A549 (cell line): ENCODE measurements around the gene SLC48A1. TPM values are rescaled to one million over a fixed set of nuclear protein-coding genes. Genes with fewer than 3 reads are reported as not detected.
A peak's percentile ranks its signal among the peaks of the same experiment; 100 is the strongest.

Experiments
- ATAC-seq, 2 experiments: fragments of 200-7000 bp in 1 of 2; fragments of >200 bp in 1 of 2; cut with Nextera tagmentation in 1 of 2; cut with Tn5 transposase in 1 of 2; 3 replicates each; pipeline versions ENCODE4 v1.8.0 to v1.9.1; 2018 to 2020; ENCODE audit warnings: mild to moderate bottlenecking in 1 of 2, moderate library complexity in 1 of 2
- CTCF ChIA-PET: fragments of 300-600 bp; sonication (Branson Sonifier 250); formaldehyde crosslinking; extraction: SDS; loops from one replicate; lab custom pipeline; 2021; ENCODE audit warnings: antibody characterized with exemption, inconsistent platforms; lab: Yijun Ruan, JAX
- POLR2A ChIA-PET: fragments of 350-600 bp; formaldehyde crosslinking; extraction: SDS; loops from one replicate; lab custom pipeline; 2021; ENCODE audit warnings: antibody characterized with exemption, inconsistent platforms; lab: Yijun Ruan, JAX
- DNase-seq, 2 experiments: peaks; one replicate each; pipeline versions ENCODE4 v3.0.0 to v3.0.0-alpha.2; 2011 to 2016; ENCODE audit warnings: low read depth in 1 of 2, low spot score in 1 of 2
- FAIRE-seq: peaks from 2 replicates; lab custom pipeline; 2011; peaks lifted over from hg19 to GRCh38; lab: Jason Lieb, UNC
- H3K27ac ChIP-seq, 2 experiments: fragments of >200 bp; sonication (Bioruptor Twin); formaldehyde crosslinking; 3 replicates each; pipeline ENCODE4 v1.5.1; 2016 to 2017
- H3K4me1 ChIP-seq: fragments of >200 bp; sonication (Bioruptor Twin); formaldehyde crosslinking; 3 replicates; pipeline ENCODE4 v1.6.1; 2016
- H3K4me2 ChIP-seq: fragments of >200 bp; sonication (Bioruptor Twin); formaldehyde crosslinking; 3 replicates; pipeline ENCODE4 v1.6.1; 2016
- H3K4me3 ChIP-seq: fragments of >200 bp; sonication (Bioruptor Twin); formaldehyde crosslinking; 3 replicates; pipeline ENCODE4 v1.5.1; 2016
- H3K9me3 ChIP-seq: fragments of >200 bp; sonication (Bioruptor Twin); formaldehyde crosslinking; 3 replicates; pipeline ENCODE4 v1.6.1; 2016
- CBX2 ChIP-seq: fragments of 200-600 bp; sonication (generic); IDR thresholded peaks from 2 replicates; pipeline ENCODE4 v1.6.1; 2016; ENCODE audit warnings: low read depth, mild to moderate bottlenecking, borderline replicate concordance
- CBX8 ChIP-seq: fragments of 200-600 bp; sonication (generic); IDR thresholded peaks from 2 replicates; pipeline ENCODE4 v1.6.1; 2016
- CEBPB ChIP-seq, 2 experiments: fragments of >200 bp in 1 of 2; sonication (Bioruptor Twin) in 1 of 2; formaldehyde crosslinking in 1 of 2; IDR thresholded peaks; 2 replicates each; pipeline ENCODE4 v1.6.1; 2012 to 2016
- CHD4 ChIP-seq: fragments of 200-600 bp; sonication (generic); IDR thresholded peaks from 2 replicates; pipeline ENCODE4 v1.6.1; 2016; ENCODE audit warnings: antibody characterized with exemption, mild to moderate bottlenecking, borderline replicate concordance
- EHMT2 ChIP-seq: fragments of 200-600 bp; sonication (generic); IDR thresholded peaks from 2 replicates; pipeline ENCODE4 v1.6.1; 2016; ENCODE audit warnings: antibody characterized with exemption, low read depth, mild to moderate bottlenecking, moderate library complexity
- HDAC2 ChIP-seq: fragments of 200-600 bp; sonication (generic); IDR thresholded peaks from 2 replicates; pipeline ENCODE4 v1.6.1; 2016
- HOXA7 ChIP-seq: fragments of 250-450 bp; sonication (Bioruptor Pico); IDR thresholded peaks from 2 replicates; pipeline ENCODE4 v1.5.0; 2020; ENCODE audit warnings: mild to moderate bottlenecking, moderate library complexity
- HOXB13 ChIP-seq: fragments of 250-450 bp; sonication (Bioruptor Pico); IDR thresholded peaks from 2 replicates; pipeline ENCODE4 v1.5.0; 2020; ENCODE audit warnings: low read depth, mild to moderate bottlenecking, moderate library complexity
- MAFK ChIP-seq: fragments of 450-650 bp; IDR thresholded peaks from 2 replicates; pipeline ENCODE4 v1.6.1; 2014; ENCODE audit not compliant: partially characterized antibody
- MAZ ChIP-seq: fragments of 150-350 bp; IDR thresholded peaks from 2 replicates; pipeline ENCODE4 v1.6.1; 2014; ENCODE audit warnings: antibody characterized with exemption, low read depth, low read length, borderline replicate concordance
- MYC ChIP-seq: IDR thresholded peaks from 2 replicates; pipeline ENCODE4 v1.6.1; 2012; ENCODE audit warnings: mild to moderate bottlenecking, inconsistent platforms, low read length, improper control_type of control experiment, borderline replicate concordance
- NPAS2 ChIP-seq: fragments of 250-450 bp; sonication (Bioruptor Pico); IDR thresholded peaks from 2 replicates; pipeline ENCODE4 v1.8.0; 2022; ENCODE audit warnings: mild to moderate bottlenecking, moderate library complexity, borderline replicate concordance
- NR3C1 ChIP-seq: fragments of >200 bp; sonication (Bioruptor Twin); formaldehyde crosslinking; IDR thresholded peaks from 3 replicates; pipeline ENCODE4 v1.6.1; 2017
- POLR2A ChIP-seq: IDR thresholded peaks from 2 replicates; pipeline ENCODE4 v1.6.1; 2012; ENCODE audit warnings: mild to moderate bottlenecking, low read length
- RAD21 ChIP-seq, 2 experiments: fragments of >200 bp in 1 of 2; sonication (Bioruptor Twin) in 1 of 2; formaldehyde crosslinking in 1 of 2; IDR thresholded peaks in 1 of 2; conservative IDR thresholded peaks in 1 of 2; 2 replicates in 1 of 2; 3 replicates in 1 of 2; pipeline ENCODE4 v1.6.1; 2012 to 2018; ENCODE audit warnings: inconsistent platforms in 1 of 2
- RARB ChIP-seq: fragments of 250-450 bp; sonication (Bioruptor Pico); IDR thresholded peaks from 2 replicates; pipeline ENCODE4 v1.8.0; 2021; ENCODE audit warnings: mild to moderate bottlenecking, moderate library complexity
- RCOR1 ChIP-seq: fragments of 150-350 bp; IDR thresholded peaks from 2 replicates; pipeline ENCODE4 v1.6.1; 2014; ENCODE audit warnings: antibody characterized with exemption, low read length, low read depth
- RNF2 ChIP-seq: fragments of 200-600 bp; sonication (generic); IDR thresholded peaks from 2 replicates; pipeline ENCODE4 v1.6.1; 2016; ENCODE audit warnings: low read depth, mild to moderate bottlenecking, antibody characterized with exemption, moderate library complexity, borderline replicate concordance
- SMC3 ChIP-seq: fragments of >200 bp; sonication (Bioruptor Twin); formaldehyde crosslinking; IDR thresholded peaks from 3 replicates; pipeline ENCODE4 v1.6.1; 2018; ENCODE audit warnings: inconsistent platforms
- SREBF2 ChIP-seq: fragments of 450-650 bp; IDR thresholded peaks from 2 replicates; pipeline ENCODE4 v1.6.1; 2014; ENCODE audit warnings: mild to moderate bottlenecking, moderate library complexity
- TFCP2L1 ChIP-seq: fragments of 250-450 bp; sonication (Bioruptor Pico); IDR thresholded peaks from 2 replicates; pipeline ENCODE4 v1.5.0; 2021; ENCODE audit warnings: mild to moderate bottlenecking
- TP53 ChIP-seq: fragments of 250-450 bp; sonication (Bioruptor Pico); IDR thresholded peaks from 2 replicates; pipeline ENCODE4 v1.5.0; 2021; ENCODE audit warnings: mild to moderate bottlenecking, moderate library complexity
- ZC3H11A ChIP-seq: fragments of 450-650 bp; IDR thresholded peaks from 2 replicates; pipeline ENCODE4 v1.6.1; 2014; ENCODE audit warnings: antibody characterized with exemption, mild to moderate bottlenecking
- ZFP36 ChIP-seq: fragments of 450-650 bp; IDR thresholded peaks from 2 replicates; pipeline ENCODE4 v1.6.1; 2014; ENCODE audit warnings: borderline replicate concordance; ENCODE audit not compliant: partially characterized antibody
- ZNF302 ChIP-seq: fragments of 250-450 bp; sonication (Bioruptor Pico); IDR thresholded peaks from 2 replicates; pipeline ENCODE4 v1.9.0; 2021; ENCODE audit warnings: inconsistent platforms, mild to moderate bottlenecking, moderate library complexity
- WGBS: methylation state at CpG from one replicate; pipeline ENCODE4 v1.1.6; 2017; ENCODE audit errors: missing lambda C conversion rate; 5-methylcytosine and 5-hydroxymethylcytosine counted together
- polyA plus RNA-seq, 4 experiments: library from polyadenylated mRNA; depleted of rRNA in 3 of 4; stranded (reverse); fragments of >200 nt; fragmentation: RNase III in 1 of 4; extraction: RNeasy Plus Mini Kit Qiagen cat#74134 plus additional on column Dnase treatment in 1 of 4; gene quantifications; 2 replicates in 3 of 4; 3 replicates in 1 of 4; pipeline ENCODE4 v1.2.3, GENCODE V29; 2011 to 2017
- TF ChIP-seq, protein P1 (sequence below): fragments of 200-600 bp; sonication (generic); IDR thresholded peaks from 2 replicates; pipeline ENCODE4 v1.6.1; 2016; ENCODE audit warnings: antibody characterized with exemption, mild to moderate bottlenecking, moderate library complexity
- TF ChIP-seq, protein P2 (sequence below): IDR thresholded peaks from 2 replicates; pipeline ENCODE4 v1.6.1; 2012
- TF ChIP-seq, protein P3 (sequence below): fragments of 250-450 bp; sonication (Bioruptor Pico); IDR thresholded peaks from 2 replicates; pipeline ENCODE4 v1.5.0; 2020; ENCODE audit warnings: low read depth, mild to moderate bottlenecking, moderate library complexity
- TF ChIP-seq, protein P4 (sequence below): fragments of 450-650 bp; IDR thresholded peaks from 2 replicates; pipeline ENCODE4 v1.6.1; 2014; ENCODE audit warnings: antibody characterized with exemption

The SLC48A1 gene
- polyA plus RNA-seq, 2 of the 4 experiments (the other 2 are of a cell fraction): 25.1 to 32.6 TPM

DNA sequence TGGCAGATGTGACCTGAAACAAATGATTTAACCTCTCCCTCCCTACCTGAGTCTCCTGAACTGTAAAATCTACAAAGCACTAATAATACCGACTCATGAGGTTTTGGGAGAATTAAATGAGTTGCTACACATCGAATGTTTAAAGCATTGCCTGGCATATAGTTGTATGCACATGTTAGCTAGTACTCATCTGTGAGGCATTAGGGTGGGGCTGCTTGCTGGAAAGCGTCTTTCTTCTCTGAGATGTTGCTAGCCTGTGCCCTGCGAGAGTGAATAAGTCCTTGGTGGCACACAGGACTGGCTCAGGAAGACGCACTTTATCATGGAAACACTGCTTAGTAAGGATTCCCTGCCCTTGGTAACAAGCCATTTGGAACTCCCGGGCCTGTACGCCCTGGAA is 20.5 kb upstream of the SLC48A1 start:
- no peak for DNase-seq
- no peak for TF ChIP-seq RCOR1
- TF ChIP-seq HOXA7 (CRISPR knock-in tag): no peak
- no peak for TF ChIP-seq SREBF2
- TF ChIP-seq, protein P1, sequence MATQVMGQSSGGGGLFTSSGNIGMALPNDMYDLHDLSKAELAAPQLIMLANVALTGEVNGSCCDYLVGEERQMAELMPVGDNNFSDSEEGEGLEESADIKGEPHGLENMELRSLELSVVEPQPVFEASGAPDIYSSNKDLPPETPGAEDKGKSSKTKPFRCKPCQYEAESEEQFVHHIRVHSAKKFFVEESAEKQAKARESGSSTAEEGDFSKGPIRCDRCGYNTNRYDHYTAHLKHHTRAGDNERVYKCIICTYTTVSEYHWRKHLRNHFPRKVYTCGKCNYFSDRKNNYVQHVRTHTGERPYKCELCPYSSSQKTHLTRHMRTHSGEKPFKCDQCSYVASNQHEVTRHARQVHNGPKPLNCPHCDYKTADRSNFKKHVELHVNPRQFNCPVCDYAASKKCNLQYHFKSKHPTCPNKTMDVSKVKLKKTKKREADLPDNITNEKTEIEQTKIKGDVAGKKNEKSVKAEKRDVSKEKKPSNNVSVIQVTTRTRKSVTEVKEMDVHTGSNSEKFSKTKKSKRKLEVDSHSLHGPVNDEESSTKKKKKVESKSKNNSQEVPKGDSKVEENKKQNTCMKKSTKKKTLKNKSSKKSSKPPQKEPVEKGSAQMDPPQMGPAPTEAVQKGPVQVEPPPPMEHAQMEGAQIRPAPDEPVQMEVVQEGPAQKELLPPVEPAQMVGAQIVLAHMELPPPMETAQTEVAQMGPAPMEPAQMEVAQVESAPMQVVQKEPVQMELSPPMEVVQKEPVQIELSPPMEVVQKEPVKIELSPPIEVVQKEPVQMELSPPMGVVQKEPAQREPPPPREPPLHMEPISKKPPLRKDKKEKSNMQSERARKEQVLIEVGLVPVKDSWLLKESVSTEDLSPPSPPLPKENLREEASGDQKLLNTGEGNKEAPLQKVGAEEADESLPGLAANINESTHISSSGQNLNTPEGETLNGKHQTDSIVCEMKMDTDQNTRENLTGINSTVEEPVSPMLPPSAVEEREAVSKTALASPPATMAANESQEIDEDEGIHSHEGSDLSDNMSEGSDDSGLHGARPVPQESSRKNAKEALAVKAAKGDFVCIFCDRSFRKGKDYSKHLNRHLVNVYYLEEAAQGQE: no peak
- no peak for TF ChIP-seq CEBPB (IDR thresholded peaks at IDR 0.05)
- no peak for TF ChIP-seq ZFP36
- no peak for TF ChIP-seq MAFK
- no peak for TF ChIP-seq EHMT2
- no peak for TF ChIP-seq HDAC2
- no peak for TF ChIP-seq CBX2
- no peak for TF ChIP-seq TP53 (CRISPR knock-in tag)
- TF ChIP-seq, protein P2, sequence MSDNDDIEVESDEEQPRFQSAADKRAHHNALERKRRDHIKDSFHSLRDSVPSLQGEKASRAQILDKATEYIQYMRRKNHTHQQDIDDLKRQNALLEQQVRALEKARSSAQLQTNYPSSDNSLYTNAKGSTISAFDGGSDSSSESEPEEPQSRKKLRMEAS: no peak
- TF ChIP-seq HOXB13: no peak
- TF ChIP-seq CHD4: no peak
- peak in 1 of 2 experiments; percentile 19; a peak in 2 of 6 replicates for ATAC-seq
- Histone ChIP-seq H3K4me2 (no peak overlapping the region; the same call in 2 of the 3 replicates), H3K9me3 (no peaks in the 10 kb centered on the region), H3K4me1 (peaks cover 27% of the 10 kb centered on the region), H3K4me3 (no peak overlapping the region), H3K27ac (no peak overlapping the region)
- ChIA-PET CTCF (interaction anchor here (1.4 to 43.9 kb wide), 4 partner anchors 11 to 86 kb away, joined by 3 to 1399 read pairs (median 174); partner anchors contain the start of gene SLC48A1), POLR2A (no interaction called here)
- 60% methylated on average over 7 of the region's 7 CpGs for WGBS
- no peak for FAIRE-seq

DNA sequence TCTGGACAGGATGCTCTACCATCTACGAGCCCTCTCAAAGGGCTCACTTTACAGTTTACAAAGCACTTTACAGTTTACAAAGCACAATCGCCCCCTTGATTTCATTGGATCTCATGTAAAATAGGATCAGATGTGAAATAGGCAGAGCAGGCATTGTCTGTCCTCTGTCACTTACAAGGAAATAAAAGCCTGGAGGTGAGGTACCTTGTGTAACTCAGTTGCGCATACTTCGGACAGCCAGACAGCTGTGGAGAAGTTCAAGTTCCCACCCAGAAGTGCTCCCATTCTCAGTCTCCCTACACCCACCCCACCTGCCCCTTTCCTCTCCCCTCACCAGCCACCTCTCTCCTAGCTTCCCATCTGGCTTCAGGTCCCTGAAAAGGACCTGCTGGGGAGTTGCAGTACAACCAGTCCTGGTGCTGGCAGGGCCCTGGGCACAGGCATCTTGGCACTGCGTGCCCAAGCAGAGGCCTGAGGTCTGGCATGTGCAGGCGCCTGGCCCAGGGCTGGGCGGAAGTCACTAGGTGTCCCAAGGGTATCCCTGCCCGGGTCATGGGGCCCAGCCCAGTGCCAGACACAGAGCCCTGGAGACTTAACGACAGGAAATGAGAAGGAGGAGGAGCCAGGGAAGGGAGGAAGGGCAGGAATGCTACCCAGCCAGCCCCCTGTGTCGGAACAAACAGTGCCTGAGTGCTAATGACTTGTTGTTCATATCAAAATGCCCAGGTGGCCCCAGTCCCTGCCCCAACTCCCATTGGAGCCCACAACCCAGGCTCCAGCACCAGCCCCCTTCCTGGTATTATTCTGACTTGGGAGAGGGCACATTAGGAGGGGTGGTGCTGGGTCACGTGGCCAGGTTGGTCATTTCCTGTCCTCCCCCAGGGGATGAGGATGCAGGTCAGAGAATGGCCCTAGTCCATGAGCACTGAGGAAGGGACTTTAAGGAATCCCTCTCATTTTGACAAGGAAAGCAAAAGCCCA is 19.7 kb upstream of the SLC48A1 start:
- H3K4me2 ChIP-seq: peak overlapping the region; percentile 23; the same call in 2 of the 3 replicates
- H3K4me1 ChIP-seq: peaks cover 28% of the 10 kb centered on the region
- no peak for TF ChIP-seq NR3C1
- TF ChIP-seq RNF2: no peak
- no peak for TF ChIP-seq RAD21 (conservative IDR thresholded peaks at IDR 0.05 in 1 of 2, IDR thresholded peaks at IDR 0.05 in 1 of 2)
- TF ChIP-seq, protein P3, sequence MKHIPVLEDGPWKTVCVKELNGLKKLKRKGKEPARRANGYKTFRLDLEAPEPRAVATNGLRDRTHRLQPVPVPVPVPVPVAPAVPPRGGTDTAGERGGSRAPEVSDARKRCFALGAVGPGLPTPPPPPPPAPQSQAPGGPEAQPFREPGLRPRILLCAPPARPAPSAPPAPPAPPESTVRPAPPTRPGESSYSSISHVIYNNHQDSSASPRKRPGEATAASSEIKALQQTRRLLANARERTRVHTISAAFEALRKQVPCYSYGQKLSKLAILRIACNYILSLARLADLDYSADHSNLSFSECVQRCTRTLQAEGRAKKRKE (CRISPR knock-in tag): no peak
- no peak for TF ChIP-seq SMC3
- no peak for TF ChIP-seq CEBPB (IDR thresholded peaks at IDR 0.05)
- no peak for TF ChIP-seq CBX2
- TF ChIP-seq MAZ: no peak
- TF ChIP-seq, protein P4, sequence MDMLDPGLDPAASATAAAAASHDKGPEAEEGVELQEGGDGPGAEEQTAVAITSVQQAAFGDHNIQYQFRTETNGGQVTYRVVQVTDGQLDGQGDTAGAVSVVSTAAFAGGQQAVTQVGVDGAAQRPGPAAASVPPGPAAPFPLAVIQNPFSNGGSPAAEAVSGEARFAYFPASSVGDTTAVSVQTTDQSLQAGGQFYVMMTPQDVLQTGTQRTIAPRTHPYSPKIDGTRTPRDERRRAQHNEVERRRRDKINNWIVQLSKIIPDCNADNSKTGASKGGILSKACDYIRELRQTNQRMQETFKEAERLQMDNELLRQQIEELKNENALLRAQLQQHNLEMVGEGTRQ: no peak; the same call in 1 of the 2 replicates
- no peak for TF ChIP-seq ZFP36
- TF ChIP-seq, protein P2: no peak
- TF ChIP-seq RARB: no peak
- TF ChIP-seq TFCP2L1: no peak
- TF ChIP-seq NPAS2 (CRISPR knock-in tag): no peak
- no peak for TF ChIP-seq RCOR1
- no peak for TF ChIP-seq CBX8
- no peak for TF ChIP-seq POLR2A
- no peak for TF ChIP-seq MYC
- TF ChIP-seq ZNF302: no peak
- TF ChIP-seq ZC3H11A: no peak
- FAIRE-seq (no peak), ATAC-seq (peak in 1 of 2 experiments; percentile 2; a peak in 2 of 6 replicates), DNase-seq (no peak)
- no peaks in the 10 kb centered on the region for H3K9me3 ChIP-seq
- POLR2A ChIA-PET: no interaction called here
- no peak overlapping the region for H3K4me3 ChIP-seq
- CTCF ChIA-PET: interaction anchor here (0.8 to 43.9 kb wide), 6 partner anchors 9 to 85 kb away, joined by 4 to 1399 read pairs (median 48); partner anchors contain the start of gene SLC48A1
- H3K27ac ChIP-seq: peak overlapping the region in 1 of 2 experiments; percentile 51; a peak in 3 of 6 replicates
- WGBS: 74% methylated on average over 11 of the region's 11 CpGs
